ENCODE results near the gene PAH. TPM values are rescaled to one million over a fixed set of nuclear protein-coding genes. Genes with fewer than 3 reads are reported as not detected.
"Not testable (repeated sequence)": the region's sequence is repeated elsewhere in the genome, so short reads cannot be mapped to it uniquely, and the experiment has no call there.

The PAH gene
- total RNA-seq, 2 experiments from 2014 or later, result not detected

GRCh38 chr12:102847131-102847530, 69.9 kb downstream of the PAH start:
- CTCF ChIA-PET, result no interaction called here
- no peak overlapping the region for H3K4me3 ChIP-seq (ENCODE audit: low read length)
- Mint-ChIP-seq H3K4me3 (no peak overlapping the region), H3K4me1 (ENCODE audit: low read depth) (no peaks in the 10 kb centered on the region), H3K27me3 (peaks cover 12% of the 10 kb centered on the region), H3K27ac (no peak overlapping the region), H3K9me3 (no peaks in the 10 kb centered on the region), H3K36me3 (ENCODE audit: low read depth) (no peaks in the 10 kb centered on the region)
- DNase-seq (no peak), ATAC-seq (ENCODE audit: poor library complexity) (no peak)
- H3K27me3 ChIP-seq (ENCODE audit: control insufficient read depth in 1 of 2, insufficient read depth in 2 of 2, low read length in 2 of 2), result no peaks in the 10 kb centered on the region
- no peaks in the 10 kb centered on the region for H3K9me3 ChIP-seq (ENCODE audit: control insufficient read depth in 1 of 2, insufficient read depth in 1 of 2, low read length in 2 of 2)
- no peak overlapping the region for H3K27ac ChIP-seq (ENCODE audit: low read depth in 1 of 2, low read length in 2 of 2)
- POLR2A ChIA-PET, result no interaction called here
- no peaks in the 10 kb centered on the region for H3K36me3 ChIP-seq (ENCODE audit: insufficient read depth, low read length)
- no peak for TF ChIP-seq CTCF (IDR thresholded peaks at IDR 0.05)
- H3K4me1 ChIP-seq (ENCODE audit: insufficient read depth, low read length), result no peaks in the 10 kb centered on the region
- intact Hi-C loops (cut with DNase I, micrococcal nuclease), result no loop called here

- CTCF ChIA-PET, result no interaction called here
- intact Hi-C loops (cut with DNase I, micrococcal nuclease), result no loop called here
- ATAC-seq (ENCODE audit: poor library complexity), result no peak
Measured at GRCh38 chr12:102833687-102834441, 83.2 kb downstream of the PAH start.

GRCh38 chr12:102832826-102833225, 84.2 kb downstream of the PAH start:
- H3K4me1 Mint-ChIP-seq (ENCODE audit: low read depth); H3K36me3 ChIP-seq (ENCODE audit: insufficient read depth, low read length); ATAC-seq (ENCODE audit: poor library complexity); H3K4me3 Mint-ChIP-seq; H3K4me1 ChIP-seq (ENCODE audit: insufficient read depth, low read length); intact Hi-C loops (cut with DNase I, micrococcal nuclease); DNase-seq; H3K9me3 ChIP-seq (ENCODE audit: control insufficient read depth in 1 of 2, insufficient read depth in 1 of 2, low read length in 2 of 2); H3K4me3 ChIP-seq (ENCODE audit: low read length); CTCF ChIA-PET; H3K36me3 Mint-ChIP-seq (ENCODE audit: low read depth); POLR2A ChIA-PET; H3K9me3 Mint-ChIP-seq; H3K27me3 ChIP-seq (ENCODE audit: control insufficient read depth in 1 of 2, insufficient read depth in 2 of 2, low read length in 2 of 2); H3K27ac ChIP-seq (ENCODE audit: low read depth in 1 of 2, low read length in 2 of 2); H3K27me3 Mint-ChIP-seq; H3K27ac Mint-ChIP-seq: not testable (repeated sequence)

More at GRCh38 chr12:102833687-102834441, 83.2 kb downstream of the PAH start:
- H3K36me3 Mint-ChIP-seq (ENCODE audit: low read depth), result no peaks in the 10 kb centered on the region
- no peak for TF ChIP-seq CTCF (IDR thresholded peaks at IDR 0.05)
- no peaks in the 10 kb centered on the region for H3K27me3 Mint-ChIP-seq
- Histone ChIP-seq H3K9me3 (ENCODE audit: control insufficient read depth in 1 of 2, insufficient read depth in 1 of 2, low read length in 2 of 2) (no peaks in the 10 kb centered on the region), H3K4me3 (ENCODE audit: low read length) (no peak overlapping the region), H3K36me3 (ENCODE audit: insufficient read depth, low read length) (no peaks in the 10 kb centered on the region), H3K27ac (ENCODE audit: low read depth in 1 of 2, low read length in 2 of 2) (no peak overlapping the region), H3K27me3 (ENCODE audit: control insufficient read depth in 1 of 2, insufficient read depth in 2 of 2, low read length in 2 of 2) (no peaks in the 10 kb centered on the region), H3K4me1 (ENCODE audit: insufficient read depth, low read length) (no peaks in the 10 kb centered on the region)
- H3K9me3 Mint-ChIP-seq, result peaks cover 2% of the 10 kb centered on the region
- POLR2A ChIA-PET, result no interaction called here
- no peaks in the 10 kb centered on the region for H3K4me1 Mint-ChIP-seq (ENCODE audit: low read depth)
- no peak for DNase-seq
- no peak overlapping the region for H3K4me3 Mint-ChIP-seq
- no peak overlapping the region for H3K27ac Mint-ChIP-seq

Measured in CD4-positive, alpha-beta T cell (primary cell).